Fibroblast of lung (primary cell): ENCODE data around the gene HNRNPCL1. TPM values are rescaled to one million over a fixed set of nuclear protein-coding genes. Genes with fewer than 3 reads are reported as not detected.

ENCODE experiments used
- DNase-seq, 2 donors: peaks; one replicate each; pipeline versions ENCODE4 v3.0.0 to v3.0.0-alpha.2; 2010; ENCODE audit warnings: low read depth in 2 of 2
- H2AFZ ChIP-seq: 2 replicates; pipeline ENCODE4 v1.5.1; 2012; ENCODE audit warnings: low read length, control low read depth, inconsistent platforms
- H3K27ac ChIP-seq: 2 replicates; pipeline ENCODE4 v1.5.1; 2011; ENCODE audit warnings: low read length, control low read depth; ENCODE audit not compliant: insufficient read depth
- H3K27me3 ChIP-seq: 2 replicates; pipeline ENCODE4 v1.5.1; 2011; ENCODE audit warnings: mild to moderate bottlenecking, low read length; ENCODE audit not compliant: control insufficient read depth, insufficient read depth
- H3K36me3 ChIP-seq: 2 replicates; pipeline ENCODE4 v1.5.1; 2011; ENCODE audit warnings: low read length; ENCODE audit not compliant: control insufficient read depth, insufficient read depth
- H3K4me1 ChIP-seq: 2 replicates; pipeline ENCODE4 v1.5.1; 2011; ENCODE audit warnings: low read length; ENCODE audit not compliant: control insufficient read depth, insufficient read depth; ENCODE audit errors: extremely low read depth
- H3K4me2 ChIP-seq: 2 replicates; pipeline ENCODE4 v1.5.1; 2011; ENCODE audit warnings: low read length, control low read depth; ENCODE audit not compliant: insufficient read depth; ENCODE audit errors: extremely low read depth
- H3K4me3 ChIP-seq, 4 experiments: fragments of 200-600 bp in 1 of 4; sonication (generic) in 1 of 4; replicated peaks in 1 of 4; 2 replicates each; pipeline ENCODE4 v1.5.1; 2011 to 2016; ENCODE audit warnings: low read length in 4 of 4, low read depth in 3 of 4, mild to moderate bottlenecking in 3 of 4, control low read depth in 2 of 4, inconsistent platforms in 1 of 4, mixed read lengths in 1 of 4; ENCODE audit not compliant: insufficient read depth in 1 of 4; ENCODE audit errors: control extremely low read depth in 1 of 4
- H3K79me2 ChIP-seq: 2 replicates; pipeline ENCODE4 v1.5.1; 2012; ENCODE audit warnings: mild to moderate bottlenecking, low read length, inconsistent platforms; ENCODE audit not compliant: control insufficient read depth, insufficient read depth
- H3K9ac ChIP-seq: 2 replicates; pipeline ENCODE4 v1.5.1; 2011; ENCODE audit warnings: mild to moderate bottlenecking, low read length, control low read depth; ENCODE audit not compliant: insufficient read depth
- H3K9me3 ChIP-seq: 2 replicates; pipeline ENCODE4 v1.5.1; 2012; ENCODE audit warnings: low read depth, low read length; ENCODE audit not compliant: control insufficient read depth, insufficient read depth
- H4K20me1 ChIP-seq: 2 replicates; pipeline ENCODE4 v1.5.1; 2011; ENCODE audit warnings: low read length; ENCODE audit not compliant: control insufficient read depth, insufficient read depth; ENCODE audit errors: extremely low read depth
- EZH2 ChIP-seq: IDR thresholded peaks from 2 replicates; pipeline ENCODE4 v1.5.1; 2012; ENCODE audit warnings: low read length, control low read depth, mild to moderate bottlenecking; ENCODE audit errors: missing control alignments
- polyA plus RNA-seq, 2 donors: library from polyadenylated mRNA; depleted of rRNA in 1 of 2; stranded (reverse) in 1 of 2; unstranded in 1 of 2; fragments of >200 nt; gene quantifications; 2 replicates each; pipeline ENCODE4 v1.2.1, GENCODE V29; 2011 to 2012; ENCODE audit warnings: missing spikeins in 1 of 2
- total RNA-seq: library from RNA; depleted of rRNA; stranded (reverse); fragments of >200 nt; gene quantifications from 2 replicates; pipeline ENCODE4 v1.2.1, GENCODE V29; 2014
- TF ChIP-seq, protein P1 (sequence below), 2 donors: IDR thresholded peaks in 1 of 2; conservative IDR thresholded peaks in 1 of 2; 1 replicate in 1 of 2; 2 replicates in 1 of 2; pipeline ENCODE4 v1.5.1; 2011 to 2012; ENCODE audit warnings: low read length in 2 of 2, control low read depth in 1 of 2, inconsistent platforms in 1 of 2, low read depth in 1 of 2, mild to moderate bottlenecking in 1 of 2

Gene HNRNPCL1
- total and polyA plus RNA-seq, 2 donors (not counting 1 experiment from before 2014, with no cell fraction given) = not detected

DNA sequence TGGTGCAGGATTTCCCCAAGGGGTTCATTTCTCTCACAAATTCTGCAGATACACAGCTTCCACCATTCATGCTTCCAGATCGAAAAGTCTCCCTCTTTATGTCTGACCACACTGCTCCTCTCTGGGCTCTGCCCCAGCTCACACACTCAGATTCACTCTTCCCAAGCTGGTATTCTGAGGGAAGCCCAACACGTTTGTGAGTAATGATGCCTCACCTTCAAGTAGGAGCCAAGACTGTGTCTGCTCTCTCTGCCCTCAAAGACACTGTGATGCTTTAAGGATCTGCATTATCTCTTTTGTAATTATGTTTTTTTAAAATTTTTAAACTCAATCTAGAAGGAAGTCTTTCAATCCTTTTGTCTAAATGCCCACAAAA lies 37.1 kb downstream of the HNRNPCL1 start:
- H3K4me1 ChIP-seq = no peaks in the 10 kb centered on the region
- H3K27me3 ChIP-seq = no peaks in the 10 kb centered on the region
- no peak overlapping the region for H3K9ac ChIP-seq
- H3K27ac ChIP-seq = no peak overlapping the region
- no peak overlapping the region for H3K4me2 ChIP-seq
- H3K79me2 ChIP-seq = no peaks in the 10 kb centered on the region
- H3K9me3 ChIP-seq = no peaks in the 10 kb centered on the region
- no peak for TF ChIP-seq EZH2
- TF ChIP-seq, protein P1, sequence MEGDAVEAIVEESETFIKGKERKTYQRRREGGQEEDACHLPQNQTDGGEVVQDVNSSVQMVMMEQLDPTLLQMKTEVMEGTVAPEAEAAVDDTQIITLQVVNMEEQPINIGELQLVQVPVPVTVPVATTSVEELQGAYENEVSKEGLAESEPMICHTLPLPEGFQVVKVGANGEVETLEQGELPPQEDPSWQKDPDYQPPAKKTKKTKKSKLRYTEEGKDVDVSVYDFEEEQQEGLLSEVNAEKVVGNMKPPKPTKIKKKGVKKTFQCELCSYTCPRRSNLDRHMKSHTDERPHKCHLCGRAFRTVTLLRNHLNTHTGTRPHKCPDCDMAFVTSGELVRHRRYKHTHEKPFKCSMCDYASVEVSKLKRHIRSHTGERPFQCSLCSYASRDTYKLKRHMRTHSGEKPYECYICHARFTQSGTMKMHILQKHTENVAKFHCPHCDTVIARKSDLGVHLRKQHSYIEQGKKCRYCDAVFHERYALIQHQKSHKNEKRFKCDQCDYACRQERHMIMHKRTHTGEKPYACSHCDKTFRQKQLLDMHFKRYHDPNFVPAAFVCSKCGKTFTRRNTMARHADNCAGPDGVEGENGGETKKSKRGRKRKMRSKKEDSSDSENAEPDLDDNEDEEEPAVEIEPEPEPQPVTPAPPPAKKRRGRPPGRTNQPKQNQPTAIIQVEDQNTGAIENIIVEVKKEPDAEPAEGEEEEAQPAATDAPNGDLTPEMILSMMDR (conservative IDR thresholded peaks at IDR 0.05 in 1 of 2, IDR thresholded peaks at IDR 0.05 in 1 of 2; ENCODE audit: low read depth in 1 of 2, low read length in 2 of 2) = no peak
- no peak overlapping the region for H2AFZ ChIP-seq
- H3K4me3 ChIP-seq = no peak overlapping the region
- H3K36me3 ChIP-seq = no peaks in the 10 kb centered on the region
- no peaks in the 10 kb centered on the region for H4K20me1 ChIP-seq
- DNase-seq = no peak

DNA sequence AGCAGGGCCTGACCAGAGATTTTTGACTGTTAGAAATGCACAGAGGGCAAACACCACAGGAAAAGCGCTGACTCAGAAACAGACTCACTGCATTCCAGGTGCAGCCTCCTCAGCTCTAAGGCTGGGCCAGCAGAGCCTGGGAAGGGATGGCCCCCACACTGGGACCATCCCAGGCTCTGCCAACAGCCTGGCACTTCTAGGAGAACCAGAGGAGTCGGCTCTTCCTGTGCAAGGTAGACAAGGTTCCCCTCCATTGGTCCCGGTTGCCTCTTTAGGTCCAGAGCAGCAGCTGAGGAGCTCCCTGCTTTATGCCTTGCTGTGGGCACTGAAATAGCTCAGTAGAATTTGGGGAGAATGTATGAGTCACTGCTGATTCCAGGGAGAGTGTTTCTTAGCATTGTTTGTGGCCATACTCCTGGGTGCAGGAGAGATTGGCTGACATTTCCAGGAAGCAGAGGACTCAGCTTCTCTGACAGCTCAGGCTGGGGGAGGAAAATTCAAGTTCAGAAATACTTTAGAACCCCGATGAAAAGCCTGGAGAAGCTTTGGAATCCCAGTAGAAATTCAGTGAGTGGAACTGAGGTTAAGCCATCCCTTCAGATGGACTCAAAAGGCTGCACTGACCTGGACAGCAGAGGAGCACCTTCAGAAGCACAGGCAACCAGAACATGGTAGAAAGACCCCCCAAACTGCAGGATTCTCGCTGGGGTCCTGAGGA lies 37.7 kb downstream of the HNRNPCL1 start:
- H4K20me1 ChIP-seq = no peaks in the 10 kb centered on the region
- no peak overlapping the region for H3K4me2 ChIP-seq
- no peaks in the 10 kb centered on the region for H3K27me3 ChIP-seq
- H3K79me2 ChIP-seq = no peaks in the 10 kb centered on the region
- TF ChIP-seq, protein P1 (conservative IDR thresholded peaks at IDR 0.05 in 1 of 2, IDR thresholded peaks at IDR 0.05 in 1 of 2; ENCODE audit: low read depth in 1 of 2, low read length in 2 of 2) = no peak
- no peak for TF ChIP-seq EZH2
- no peak overlapping the region for H3K27ac ChIP-seq
- no peak overlapping the region for H2AFZ ChIP-seq
- DNase-seq = peak in 1 of 2 donors; percentile 24
- H3K9ac ChIP-seq = no peak overlapping the region
- H3K4me3 ChIP-seq = no peak overlapping the region
- H3K36me3 ChIP-seq = no peaks in the 10 kb centered on the region
- no peaks in the 10 kb centered on the region for H3K4me1 ChIP-seq
- H3K9me3 ChIP-seq = no peaks in the 10 kb centered on the region

DNA sequence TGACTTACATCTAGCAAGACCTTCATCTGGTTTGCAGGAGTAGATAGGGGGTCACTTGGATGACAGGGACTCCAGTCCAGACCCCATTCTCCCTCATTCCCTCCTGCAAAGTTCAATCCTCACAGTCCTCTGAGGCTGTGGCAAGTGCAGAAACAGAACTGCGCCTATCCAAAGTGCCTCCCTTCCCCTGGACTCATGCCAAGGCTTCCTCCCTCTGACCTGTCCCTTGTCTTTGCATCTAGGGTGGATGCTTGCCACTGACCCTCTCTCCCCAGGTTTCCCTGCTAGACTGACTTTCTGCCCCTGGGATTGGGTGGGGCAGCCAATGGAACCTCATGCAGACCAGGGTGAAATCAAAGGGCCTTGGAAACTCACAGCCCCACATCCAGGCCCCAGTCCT lies 38.6 kb downstream of the HNRNPCL1 start:
- Histone ChIP-seq H3K79me2 (no peaks in the 10 kb centered on the region), H3K9ac (no peak overlapping the region), H3K4me1 (no peaks in the 10 kb centered on the region), H3K27ac (no peak overlapping the region), H3K4me3 (no peak overlapping the region), H3K9me3 (no peaks in the 10 kb centered on the region), H3K4me2 (no peak overlapping the region), H3K36me3 (no peaks in the 10 kb centered on the region), H2AFZ (no peak overlapping the region), H3K27me3 (no peaks in the 10 kb centered on the region), H4K20me1 (no peaks in the 10 kb centered on the region)
- TF ChIP-seq, protein P1 (conservative IDR thresholded peaks at IDR 0.05 in 1 of 2, IDR thresholded peaks at IDR 0.05 in 1 of 2; ENCODE audit: low read depth in 1 of 2, low read length in 2 of 2) = no peak
- no peak for TF ChIP-seq EZH2
- no peak for DNase-seq
